Measurements from ENCODE around the gene SIRT7. TPM values are rescaled to one million over a fixed set of nuclear protein-coding genes. Genes with fewer than 3 reads are reported as not detected.

SIRT7 gene
- total RNA-seq, 3 donors from 2014 or later = 50.1 to 83.5 (median 73.7) TPM

- no peak for TF ChIP-seq CTCF (IDR thresholded peaks at IDR 0.05)
- Histone ChIP-seq H3K4me3 (no peak overlapping the region), H3K4me1 (ENCODE audit: low read depth) (peaks cover 51% of the 10 kb centered on the region), H3K36me3 (ENCODE audit: low read depth) (no peaks in the 10 kb centered on the region), H3K9me3 (no peaks in the 10 kb centered on the region)
- intact Hi-C loops (cut with DNase I, micrococcal nuclease) = no loop called here
- DNase-seq = no peak
- ATAC-seq = no peak
These were observed 6.9 kb upstream of the SIRT7 start for GRCh38 chr17:81924557-81925532.

DNA sequence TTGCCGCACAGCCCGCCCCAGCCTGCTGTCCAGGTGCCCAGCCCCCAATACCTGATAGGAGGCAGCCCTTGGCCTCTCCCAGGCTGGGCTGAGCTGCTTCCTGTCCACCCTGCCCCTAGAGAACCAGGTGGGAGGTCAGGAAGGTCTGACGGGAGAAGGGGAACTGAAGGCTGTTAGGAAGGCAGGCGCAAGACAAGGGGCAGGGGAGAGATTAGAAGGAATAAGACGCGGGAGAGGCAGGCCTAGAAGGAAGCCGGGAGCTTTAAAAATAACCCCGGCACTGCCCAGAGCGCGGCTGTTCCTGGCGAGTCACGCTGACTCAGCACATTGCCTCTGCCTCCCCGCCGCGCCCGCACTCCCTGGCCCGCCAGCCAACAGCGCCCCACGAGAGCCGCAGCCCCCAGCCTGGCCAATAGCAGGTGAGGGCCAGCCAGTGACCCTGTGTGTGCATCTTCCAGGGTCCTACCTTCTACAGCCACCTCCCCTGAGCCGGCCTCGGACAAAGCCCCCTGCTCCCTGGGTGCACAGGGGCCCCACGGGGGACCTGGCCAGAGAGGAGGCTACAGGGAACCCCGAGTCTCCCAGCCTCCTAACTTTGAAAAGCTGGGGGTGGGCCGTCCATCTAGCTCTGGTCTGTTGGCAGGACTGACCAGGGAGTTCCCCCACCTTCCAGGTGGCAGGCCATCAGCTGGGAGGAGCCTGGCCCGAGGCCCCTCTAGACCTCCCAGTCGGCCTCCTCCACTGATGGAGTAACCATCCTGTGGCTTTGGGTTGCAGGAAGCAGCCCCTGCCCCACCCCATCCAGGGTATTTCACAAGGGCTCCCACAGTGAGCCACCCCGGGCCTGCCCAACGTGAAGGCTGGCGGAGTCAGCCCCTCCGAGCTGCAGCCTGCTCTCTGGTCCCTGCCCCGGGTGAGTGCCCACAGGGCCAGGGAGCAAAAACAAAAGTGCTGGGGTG, 5.6 kb upstream of the SIRT7 start:
- Histone ChIP-seq H3K9me3 (no peaks in the 10 kb centered on the region), H3K36me3 (ENCODE audit: low read depth) (no peaks in the 10 kb centered on the region), H3K4me3 (no peak overlapping the region), H3K4me1 (ENCODE audit: low read depth) (peaks cover 59% of the 10 kb centered on the region)
- no peak for TF ChIP-seq CTCF (IDR thresholded peaks at IDR 0.05)
- peak; percentile 83 to 88 (median 86) for DNase-seq
- ATAC-seq = peak; percentile 49
- intact Hi-C loops (cut with DNase I, micrococcal nuclease) = no loop called here

- TF ChIP-seq CTCF (IDR thresholded peaks at IDR 0.05) = no peak
- DNase-seq = no peak
- H3K36me3 ChIP-seq (ENCODE audit: low read depth) = no peaks in the 10 kb centered on the region
- H3K9me3 ChIP-seq = no peaks in the 10 kb centered on the region
- peaks cover 56% of the 10 kb centered on the region for H3K4me1 ChIP-seq (ENCODE audit: low read depth)
- ATAC-seq = no peak
- intact Hi-C loops (cut with DNase I, micrococcal nuclease) = no loop called here
- H3K4me3 ChIP-seq = no peak overlapping the region
These were observed 4.8 kb upstream of the SIRT7 start for GRCh38 chr17:81922566-81923301.

- Histone ChIP-seq H3K9me3 (no peaks in the 10 kb centered on the region), H3K4me3 (no peak overlapping the region), H3K4me1 (ENCODE audit: low read depth) (peaks cover 56% of the 10 kb centered on the region), H3K36me3 (ENCODE audit: low read depth) (no peaks in the 10 kb centered on the region)
- no peak for ATAC-seq
- no peak for DNase-seq
- intact Hi-C loops (cut with DNase I, micrococcal nuclease) = no loop called here
- no peak for TF ChIP-seq CTCF (IDR thresholded peaks at IDR 0.05)
These were observed 4.1 kb upstream of the SIRT7 start for GRCh38 chr17:81921996-81922565.

GRCh38 chr17:81921537-81921862, 3.5 kb upstream of the SIRT7 start:
- ATAC-seq = no peak
- DNase-seq = no peak
- Histone ChIP-seq H3K4me3 (no peak overlapping the region), H3K4me1 (ENCODE audit: low read depth) (peaks cover 60% of the 10 kb centered on the region), H3K9me3 (no peaks in the 10 kb centered on the region), H3K36me3 (ENCODE audit: low read depth) (no peaks in the 10 kb centered on the region)
- no peak for TF ChIP-seq CTCF (IDR thresholded peaks at IDR 0.05)
- intact Hi-C loops (cut with DNase I, micrococcal nuclease) = no loop called here

Data from mucosa of descending colon (tissue), 3 donors.